SK-N-SH (cell line): Measurements from ENCODE around the gene GPAT3. TPM values are rescaled to one million over a fixed set of nuclear protein-coding genes. Genes with fewer than 3 reads are reported as not detected.

Source experiments
- CTCF ChIA-PET: fragments of 300-600, 350-600 bp; formaldehyde crosslinking; extraction: SDS; loops from one replicate; lab custom pipeline; 2021; lab: Yijun Ruan, JAX
- POLR2A ChIA-PET: fragments of 350-600 bp; sonication (Branson Sonifier 250); formaldehyde crosslinking; extraction: SDS; loops from one replicate; lab custom pipeline; 2020; ENCODE audit warnings: antibody characterized with exemption, inconsistent platforms; lab: Yijun Ruan, JAX
- DNase-seq: peaks from one replicate; pipeline ENCODE4 v3.0.0; 2012
- H2AFZ ChIP-seq: fragments of 200-600 bp; sonication (generic); 2 replicates; pipeline ENCODE4 v1.8.1; 2016; ENCODE audit warnings: antibody characterized with exemption, mild to moderate bottlenecking, low read depth
- H3F3A ChIP-seq: fragments of 200-600 bp; sonication (generic); replicated peaks from 2 replicates; pipeline ENCODE3; 2016; ENCODE audit warnings: antibody characterized with exemption, mild to moderate bottlenecking; ENCODE audit not compliant: insufficient read depth
- H3K27ac ChIP-seq, 2 experiments: fragments of 200-500 bp in 1 of 2; fragments of 200-600 bp in 1 of 2; sonication (Bioruptor generic) in 1 of 2; sonication (generic), shearing (Covaris generic) in 1 of 2; 2 replicates each; pipeline versions ENCODE4 v1.5.1 to v1.6.1; 2014 to 2016; ENCODE audit warnings: low read depth in 2 of 2, inconsistent platforms in 1 of 2, low read length in 1 of 2, mild to moderate bottlenecking in 1 of 2, mixed read lengths in 1 of 2
- H3K27me3 ChIP-seq: fragments of 200-600 bp; sonication (generic), shearing (Covaris generic); 2 replicates; pipeline ENCODE4 v1.6.1; 2016; ENCODE audit warnings: mixed run types; ENCODE audit not compliant: insufficient read depth
- H3K36me3 ChIP-seq, 2 experiments: fragments of 200-500 bp in 1 of 2; fragments of 200-600 bp in 1 of 2; sonication (Bioruptor generic) in 1 of 2; sonication (generic) in 1 of 2; replicated peaks in 1 of 2; 2 replicates each; pipeline versions ENCODE3 to v1.5.1; 2014 to 2016; ENCODE audit warnings: low read length in 1 of 2, mild to moderate bottlenecking in 1 of 2; ENCODE audit not compliant: insufficient read depth in 2 of 2, control insufficient read depth in 1 of 2
- H3K4me1 ChIP-seq, 2 experiments: fragments of 200-500 bp in 1 of 2; fragments of 200-600 bp in 1 of 2; sonication (Bioruptor generic) in 1 of 2; sonication (generic), shearing (Covaris generic) in 1 of 2; 2 replicates each; pipeline versions ENCODE4 v1.5.1 to v1.6.1; 2014 to 2016; ENCODE audit warnings: low read depth in 1 of 2, low read length in 1 of 2, mixed run types in 1 of 2; ENCODE audit not compliant: insufficient read depth in 2 of 2, control insufficient read depth in 1 of 2
- H3K4me2 ChIP-seq: fragments of 200-600 bp; sonication (generic), shearing (Covaris generic); 2 replicates; pipeline ENCODE4 v1.6.1; 2017; ENCODE audit warnings: mixed run types
- H3K4me3 ChIP-seq, 2 experiments: fragments of 200-500 bp in 1 of 2; fragments of 200-600 bp in 1 of 2; sonication (Bioruptor generic) in 1 of 2; sonication (generic), shearing (Covaris generic) in 1 of 2; 2 replicates each; pipeline versions ENCODE4 v1.5.1 to v1.8.1; 2014 to 2016; ENCODE audit warnings: low read depth in 2 of 2, inconsistent platforms in 1 of 2, low read length in 1 of 2, mild to moderate bottlenecking in 1 of 2, mixed read lengths in 1 of 2, moderate library complexity in 1 of 2
- H3K79me2 ChIP-seq: fragments of 200-600 bp; sonication (generic); 2 replicates; pipeline ENCODE4 v1.8.1; 2017; ENCODE audit warnings: mild to moderate bottlenecking; ENCODE audit not compliant: insufficient read depth
- H3K9ac ChIP-seq: fragments of 200-600 bp; sonication (generic); 2 replicates; pipeline ENCODE4 v1.6.1; 2017; ENCODE audit warnings: mixed run types
- H3K9me2 ChIP-seq: fragments of 200-600 bp; sonication (generic); 2 replicates; pipeline ENCODE4 v1.6.1; 2017; ENCODE audit warnings: mixed run types
- H3K9me3 ChIP-seq: fragments of 200-600 bp; sonication (generic); 2 replicates; pipeline ENCODE4 v1.6.1; 2017; ENCODE audit warnings: mixed run types, mild to moderate bottlenecking, moderate library complexity
- H4K20me1 ChIP-seq: fragments of 200-600 bp; sonication (generic); 2 replicates; pipeline ENCODE4 v1.6.1; 2017; ENCODE audit warnings: mild to moderate bottlenecking, mixed run types; ENCODE audit not compliant: insufficient read depth
- CHD2 ChIP-seq: fragments of 150-350 bp; IDR thresholded peaks from 2 replicates; pipeline ENCODE4 v1.6.1; 2018; ENCODE audit warnings: low read length; ENCODE audit not compliant: partially characterized antibody
- GATA2 ChIP-seq: sonication (generic); formaldehyde crosslinking; IDR thresholded peaks from 2 replicates; pipeline ENCODE4 v1.5.0; 2020; ENCODE audit warnings: mild to moderate bottlenecking, missing genetic modification reagents
- JUND ChIP-seq: IDR thresholded peaks from 2 replicates; pipeline ENCODE4 v1.4.0; 2012
- MEF2A ChIP-seq: IDR thresholded peaks from 2 replicates; pipeline ENCODE4 v1.4.0; 2012; ENCODE audit warnings: low read depth, borderline replicate concordance
- MXI1 ChIP-seq: IDR thresholded peaks from 2 replicates; pipeline ENCODE4 v1.6.1; 2012; ENCODE audit warnings: mild to moderate bottlenecking, low read depth, low read length, improper control_type of control experiment
- NFIC ChIP-seq: IDR thresholded peaks from 2 replicates; pipeline ENCODE4 v1.4.0; 2012; ENCODE audit warnings: borderline replicate concordance
- NRF1 ChIP-seq: IDR thresholded peaks from 2 replicates; pipeline ENCODE4 v1.6.1; 2012; ENCODE audit warnings: low read depth, mild to moderate bottlenecking, low read length
- SIN3A ChIP-seq: IDR thresholded peaks from 2 replicates; pipeline ENCODE4 v1.6.1; 2012; ENCODE audit warnings: low read depth, mild to moderate bottlenecking, low read length, moderate library complexity, borderline replicate concordance
- TAF1 ChIP-seq: IDR thresholded peaks from 2 replicates; pipeline ENCODE4 v1.6.1; 2012; ENCODE audit warnings: low read depth, mild to moderate bottlenecking, low read length, moderate library complexity, borderline replicate concordance
- TEAD4 ChIP-seq: IDR thresholded peaks from 2 replicates; pipeline ENCODE4 v1.4.0; 2012; ENCODE audit warnings: mild to moderate bottlenecking, borderline replicate concordance; ENCODE audit not compliant: insufficient read depth
- YY1 ChIP-seq: IDR thresholded peaks from 2 replicates; pipeline ENCODE4 v1.4.0; 2012; ENCODE audit warnings: low read depth, mild to moderate bottlenecking
- WGBS: methylation state at CpG from one replicate; pipeline ENCODE4 v1.1.6; 2017; ENCODE audit warnings: low lambda C conversion rate; 5-methylcytosine and 5-hydroxymethylcytosine counted together
- polyA plus RNA-seq, 3 experiments: library from polyadenylated mRNA; depleted of rRNA; stranded (reverse); fragments of >200 nt; gene quantifications; 2 replicates each; pipeline ENCODE4 v1.2.3, GENCODE V29; 2012
- TF ChIP-seq, protein P1 (sequence below): fragments of 200-600 bp; sonication (generic); IDR thresholded peaks from 2 replicates; pipeline ENCODE4 v1.6.1; 2017; ENCODE audit warnings: antibody characterized with exemption, mild to moderate bottlenecking, moderate library complexity
- TF ChIP-seq, protein P2 (sequence below): fragments of 150-350 bp; IDR thresholded peaks from 2 replicates; pipeline ENCODE4 v1.6.1; 2016; ENCODE audit warnings: mild to moderate bottlenecking, low read depth, low read length
- TF ChIP-seq, protein P3 (sequence below): IDR thresholded peaks from 2 replicates; pipeline ENCODE4 v1.4.0; 2012; ENCODE audit warnings: low read depth
- TF ChIP-seq, protein P4 (sequence below): fragments of 150-350 bp; IDR thresholded peaks from 2 replicates; pipeline ENCODE4 v1.6.1; 2017; ENCODE audit warnings: antibody characterized with exemption, low read length, low read depth, borderline replicate concordance

The GPAT3 gene
- polyA plus RNA-seq, 1 of the 3 experiments (the other 2 are of a cell fraction) = 0.02 TPM

DNA sequence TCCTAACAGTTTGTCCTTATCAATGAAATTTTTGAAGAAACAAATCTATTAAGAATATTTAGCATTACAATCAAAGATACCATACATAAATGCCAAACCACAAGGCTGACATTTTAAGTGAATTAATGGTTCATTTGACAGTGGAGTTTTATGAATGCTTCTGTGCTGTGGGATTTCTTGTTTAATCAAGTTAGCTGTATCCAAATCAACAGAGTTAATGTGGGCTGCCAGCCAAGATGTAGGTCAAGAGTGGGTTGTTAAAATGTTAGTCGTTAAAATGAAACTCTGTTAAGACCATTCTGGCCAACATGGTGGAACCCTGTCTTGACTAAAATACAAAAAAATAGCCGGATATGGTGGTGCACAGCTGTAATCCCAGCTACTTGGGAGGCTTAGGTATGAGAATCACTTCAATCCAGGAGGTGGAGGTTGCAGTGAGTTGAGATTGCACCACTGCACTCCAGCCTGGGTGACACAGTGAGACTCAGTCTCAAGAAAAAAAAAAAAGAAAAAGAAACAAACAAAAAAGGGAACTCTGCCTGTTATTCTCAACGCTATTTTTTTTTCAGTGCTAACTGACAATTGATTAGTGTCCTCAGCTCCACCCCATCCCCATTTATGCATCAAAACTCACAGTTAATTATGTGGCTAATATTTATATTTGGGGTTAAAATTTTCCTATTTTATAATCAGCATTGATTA lies 20.2 kb downstream of the GPAT3 start:
- Histone ChIP-seq H3K9me3 (no peaks in the 10 kb centered on the region), H3K4me1 (no peaks in the 10 kb centered on the region), H2AFZ (no peak overlapping the region), H3K36me3 (no peaks in the 10 kb centered on the region), H3K4me2 (no peak overlapping the region), H3K9me2 (no peaks in the 10 kb centered on the region), H3K4me3 (no peak overlapping the region), H3F3A (no peaks in the 10 kb centered on the region), H3K9ac (no peak overlapping the region), H3K79me2 (no peaks in the 10 kb centered on the region), H3K27ac (no peak overlapping the region), H3K27me3 (peaks cover 5% of the 10 kb centered on the region; the same call in 1 of the 2 replicates), H4K20me1 (no peaks in the 10 kb centered on the region)
- no peak for TF ChIP-seq NFIC
- TF ChIP-seq YY1 = no peak
- TF ChIP-seq, protein P1, sequence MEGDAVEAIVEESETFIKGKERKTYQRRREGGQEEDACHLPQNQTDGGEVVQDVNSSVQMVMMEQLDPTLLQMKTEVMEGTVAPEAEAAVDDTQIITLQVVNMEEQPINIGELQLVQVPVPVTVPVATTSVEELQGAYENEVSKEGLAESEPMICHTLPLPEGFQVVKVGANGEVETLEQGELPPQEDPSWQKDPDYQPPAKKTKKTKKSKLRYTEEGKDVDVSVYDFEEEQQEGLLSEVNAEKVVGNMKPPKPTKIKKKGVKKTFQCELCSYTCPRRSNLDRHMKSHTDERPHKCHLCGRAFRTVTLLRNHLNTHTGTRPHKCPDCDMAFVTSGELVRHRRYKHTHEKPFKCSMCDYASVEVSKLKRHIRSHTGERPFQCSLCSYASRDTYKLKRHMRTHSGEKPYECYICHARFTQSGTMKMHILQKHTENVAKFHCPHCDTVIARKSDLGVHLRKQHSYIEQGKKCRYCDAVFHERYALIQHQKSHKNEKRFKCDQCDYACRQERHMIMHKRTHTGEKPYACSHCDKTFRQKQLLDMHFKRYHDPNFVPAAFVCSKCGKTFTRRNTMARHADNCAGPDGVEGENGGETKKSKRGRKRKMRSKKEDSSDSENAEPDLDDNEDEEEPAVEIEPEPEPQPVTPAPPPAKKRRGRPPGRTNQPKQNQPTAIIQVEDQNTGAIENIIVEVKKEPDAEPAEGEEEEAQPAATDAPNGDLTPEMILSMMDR = no peak
- TF ChIP-seq, protein P2, sequence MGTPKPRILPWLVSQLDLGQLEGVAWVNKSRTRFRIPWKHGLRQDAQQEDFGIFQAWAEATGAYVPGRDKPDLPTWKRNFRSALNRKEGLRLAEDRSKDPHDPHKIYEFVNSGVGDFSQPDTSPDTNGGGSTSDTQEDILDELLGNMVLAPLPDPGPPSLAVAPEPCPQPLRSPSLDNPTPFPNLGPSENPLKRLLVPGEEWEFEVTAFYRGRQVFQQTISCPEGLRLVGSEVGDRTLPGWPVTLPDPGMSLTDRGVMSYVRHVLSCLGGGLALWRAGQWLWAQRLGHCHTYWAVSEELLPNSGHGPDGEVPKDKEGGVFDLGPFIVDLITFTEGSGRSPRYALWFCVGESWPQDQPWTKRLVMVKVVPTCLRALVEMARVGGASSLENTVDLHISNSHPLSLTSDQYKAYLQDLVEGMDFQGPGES = no peak
- no peak for TF ChIP-seq CHD2
- TF ChIP-seq TEAD4 = no peak
- TF ChIP-seq, protein P3, sequence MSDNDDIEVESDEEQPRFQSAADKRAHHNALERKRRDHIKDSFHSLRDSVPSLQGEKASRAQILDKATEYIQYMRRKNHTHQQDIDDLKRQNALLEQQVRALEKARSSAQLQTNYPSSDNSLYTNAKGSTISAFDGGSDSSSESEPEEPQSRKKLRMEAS = no peak
- no peak for TF ChIP-seq MEF2A
- no peak for TF ChIP-seq NRF1
- no peak for TF ChIP-seq TAF1
- TF ChIP-seq SIN3A = no peak
- TF ChIP-seq, protein P4, sequence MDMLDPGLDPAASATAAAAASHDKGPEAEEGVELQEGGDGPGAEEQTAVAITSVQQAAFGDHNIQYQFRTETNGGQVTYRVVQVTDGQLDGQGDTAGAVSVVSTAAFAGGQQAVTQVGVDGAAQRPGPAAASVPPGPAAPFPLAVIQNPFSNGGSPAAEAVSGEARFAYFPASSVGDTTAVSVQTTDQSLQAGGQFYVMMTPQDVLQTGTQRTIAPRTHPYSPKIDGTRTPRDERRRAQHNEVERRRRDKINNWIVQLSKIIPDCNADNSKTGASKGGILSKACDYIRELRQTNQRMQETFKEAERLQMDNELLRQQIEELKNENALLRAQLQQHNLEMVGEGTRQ = no peak
- TF ChIP-seq JUND = no peak
- no peak for TF ChIP-seq GATA2 (CRISPR knock-in tag)
- TF ChIP-seq MXI1 = no peak
- WGBS = 31% methylated on average over 3 of the region's 3 CpGs
- ChIA-PET CTCF (interaction anchor here (0.9 kb wide), 1 partner anchor 47 kb away, joined by 3 read pairs; no protein-coding TSS in a partner anchor), POLR2A (no interaction called here)
- no peak for DNase-seq
